Measurements from ENCODE around the gene CDH10. TPM values are rescaled to one million over a fixed set of nuclear protein-coding genes. Genes with fewer than 3 reads are reported as not detected.

CDH10 gene
- total and polyA plus RNA-seq, 5 donors from 2014 or later, result not detected

- peaks cover 4% of the 10 kb centered on the region for H3K27me3 Mint-ChIP-seq
- H3K9me3 Mint-ChIP-seq, result peaks cover 0 to 16% (median 9%) of the 10 kb centered on the region in 7 donors
- no peak for DNase-seq
- Histone ChIP-seq H3K4me1 (ENCODE audit: control insufficient read depth, insufficient read depth, low read length, poor library complexity, severe bottlenecking) (no peaks in the 10 kb centered on the region), H3K36me3 (ENCODE audit: control insufficient read depth, insufficient read depth, low read length) (no peaks in the 10 kb centered on the region), H3K27me3 (ENCODE audit: control insufficient read depth, insufficient read depth, low read length) (no peaks in the 10 kb centered on the region), H3K27ac (ENCODE audit: insufficient read depth, low read length, poor library complexity, severe bottlenecking) (no peak overlapping the region), H3K4me3 (ENCODE audit: low read depth, low read length) (no peak overlapping the region), H3K9me3 (ENCODE audit: control insufficient read depth in 2 of 2, low read length in 2 of 2) (peaks cover 0 to 6% of the 10 kb centered on the region in 2 experiments)
- no peak overlapping the region for H3K4me3 Mint-ChIP-seq
- no peaks in the 10 kb centered on the region for H3K4me1 Mint-ChIP-seq
- H3K27ac Mint-ChIP-seq, result no peak overlapping the region
- no peak for ATAC-seq (ENCODE audit: low read depth in 2 of 2)
- no peaks in the 10 kb centered on the region for H3K36me3 Mint-ChIP-seq
Measured at GRCh38 chr5:24602188-24602587, 42.6 kb downstream of the CDH10 start.

GRCh38 chr5:24598956-24599355 lies 45.8 kb downstream of the CDH10 start:
- Histone ChIP-seq H3K4me3 (ENCODE audit: low read depth, low read length) (no peak overlapping the region), H3K36me3 (ENCODE audit: control insufficient read depth, insufficient read depth, low read length) (no peaks in the 10 kb centered on the region), H3K9me3 (ENCODE audit: control insufficient read depth in 2 of 2, low read length in 2 of 2) (peaks cover 0 to 4% of the 10 kb centered on the region in 2 experiments), H3K27ac (ENCODE audit: insufficient read depth, low read length, poor library complexity, severe bottlenecking) (no peak overlapping the region), H3K27me3 (ENCODE audit: control insufficient read depth, insufficient read depth, low read length) (no peaks in the 10 kb centered on the region), H3K4me1 (ENCODE audit: control insufficient read depth, insufficient read depth, low read length, poor library complexity, severe bottlenecking) (no peaks in the 10 kb centered on the region)
- H3K4me3 Mint-ChIP-seq, result no peak overlapping the region
- ATAC-seq (ENCODE audit: low read depth in 2 of 2), result no peak
- H3K27me3 Mint-ChIP-seq, result no peaks in the 10 kb centered on the region
- no peaks in the 10 kb centered on the region for H3K4me1 Mint-ChIP-seq
- no peak for DNase-seq
- H3K36me3 Mint-ChIP-seq, result no peaks in the 10 kb centered on the region
- H3K27ac Mint-ChIP-seq, result no peak overlapping the region
- peaks cover 0 to 16% (median 6%) of the 10 kb centered on the region in 7 donors for H3K9me3 Mint-ChIP-seq

- Mint-ChIP-seq H3K4me1 (no peaks in the 10 kb centered on the region), H3K27me3 (no peaks in the 10 kb centered on the region), H3K4me3 (no peak overlapping the region), H3K27ac (no peak overlapping the region), H3K36me3 (no peaks in the 10 kb centered on the region), H3K9me3 (peaks cover 0 to 9% (median 4%) of the 10 kb centered on the region in 7 donors)
- Histone ChIP-seq H3K4me1 (ENCODE audit: control insufficient read depth, insufficient read depth, low read length, poor library complexity, severe bottlenecking) (no peaks in the 10 kb centered on the region), H3K27ac (ENCODE audit: insufficient read depth, low read length, poor library complexity, severe bottlenecking) (no peak overlapping the region), H3K9me3 (ENCODE audit: control insufficient read depth in 2 of 2, low read length in 2 of 2) (peaks cover 0 to 2% of the 10 kb centered on the region in 2 experiments), H3K4me3 (ENCODE audit: low read depth, low read length) (no peak overlapping the region), H3K27me3 (ENCODE audit: control insufficient read depth, insufficient read depth, low read length) (no peaks in the 10 kb centered on the region), H3K36me3 (ENCODE audit: control insufficient read depth, insufficient read depth, low read length) (no peaks in the 10 kb centered on the region)
- no peak for ATAC-seq (ENCODE audit: low read depth in 2 of 2)
- no peak for DNase-seq
Measured at GRCh38 chr5:24595329-24595728, 49.4 kb downstream of the CDH10 start.

GRCh38 chr5:24591426-24591825 lies 53.4 kb downstream of the CDH10 start:
- Histone ChIP-seq H3K36me3 (ENCODE audit: control insufficient read depth, insufficient read depth, low read length) (no peaks in the 10 kb centered on the region), H3K4me1 (ENCODE audit: control insufficient read depth, insufficient read depth, low read length, poor library complexity, severe bottlenecking) (no peaks in the 10 kb centered on the region), H3K9me3 (ENCODE audit: control insufficient read depth in 2 of 2, low read length in 2 of 2) (no peaks in the 10 kb centered on the region), H3K27ac (ENCODE audit: insufficient read depth, low read length, poor library complexity, severe bottlenecking) (no peak overlapping the region), H3K4me3 (ENCODE audit: low read depth, low read length) (no peak overlapping the region), H3K27me3 (ENCODE audit: control insufficient read depth, insufficient read depth, low read length) (no peaks in the 10 kb centered on the region)
- Mint-ChIP-seq H3K36me3 (no peaks in the 10 kb centered on the region), H3K27ac (no peak overlapping the region), H3K4me1 (no peaks in the 10 kb centered on the region), H3K27me3 (no peaks in the 10 kb centered on the region), H3K4me3 (no peak overlapping the region), H3K9me3 (peaks cover 0 to 10% (median 3%) of the 10 kb centered on the region in 7 donors)
- no peak for DNase-seq
- no peak for ATAC-seq (ENCODE audit: low read depth in 2 of 2)

- H3K27ac ChIP-seq (ENCODE audit: insufficient read depth, low read length, poor library complexity, severe bottlenecking), result no peak overlapping the region
- no peaks in the 10 kb centered on the region for H3K27me3 ChIP-seq (ENCODE audit: control insufficient read depth, insufficient read depth, low read length)
- Mint-ChIP-seq H3K4me1 (no peaks in the 10 kb centered on the region), H3K36me3 (no peaks in the 10 kb centered on the region), H3K4me3 (no peak overlapping the region), H3K9me3 (peaks cover 0 to 14% (median 8%) of the 10 kb centered on the region in 7 donors), H3K27me3 (no peaks in the 10 kb centered on the region), H3K27ac (no peak overlapping the region)
- H3K36me3 ChIP-seq (ENCODE audit: control insufficient read depth, insufficient read depth, low read length), result no peaks in the 10 kb centered on the region
- H3K4me1 ChIP-seq (ENCODE audit: control insufficient read depth, insufficient read depth, low read length, poor library complexity, severe bottlenecking), result no peaks in the 10 kb centered on the region
- no peak overlapping the region for H3K4me3 ChIP-seq (ENCODE audit: low read depth, low read length)
- no peak for DNase-seq
- ATAC-seq (ENCODE audit: low read depth in 2 of 2), result no peak
- no peaks in the 10 kb centered on the region for H3K9me3 ChIP-seq (ENCODE audit: control insufficient read depth in 2 of 2, low read length in 2 of 2)
Measured at GRCh38 chr5:24589566-24589965, 55.2 kb downstream of the CDH10 start.

GRCh38 chr5:24585751-24586150 lies 59.0 kb downstream of the CDH10 start:
- no peaks in the 10 kb centered on the region for H3K36me3 ChIP-seq (ENCODE audit: control insufficient read depth, insufficient read depth, low read length)
- H3K27ac Mint-ChIP-seq, result no peak overlapping the region
- peaks cover 0 to 20% (median 7%) of the 10 kb centered on the region in 7 donors for H3K9me3 Mint-ChIP-seq
- H3K4me3 ChIP-seq (ENCODE audit: low read depth, low read length), result no peak overlapping the region
- no peak overlapping the region for H3K27ac ChIP-seq (ENCODE audit: insufficient read depth, low read length, poor library complexity, severe bottlenecking)
- DNase-seq (no peak), ATAC-seq (ENCODE audit: low read depth in 2 of 2) (no peak)
- no peaks in the 10 kb centered on the region for H3K27me3 Mint-ChIP-seq
- H3K4me1 ChIP-seq (ENCODE audit: control insufficient read depth, insufficient read depth, low read length, poor library complexity, severe bottlenecking), result no peaks in the 10 kb centered on the region
- no peaks in the 10 kb centered on the region for H3K4me1 Mint-ChIP-seq
- H3K36me3 Mint-ChIP-seq, result no peaks in the 10 kb centered on the region
- no peak overlapping the region for H3K4me3 Mint-ChIP-seq
- no peaks in the 10 kb centered on the region for H3K27me3 ChIP-seq (ENCODE audit: control insufficient read depth, insufficient read depth, low read length)
- H3K9me3 ChIP-seq (ENCODE audit: control insufficient read depth in 2 of 2, low read length in 2 of 2), result peaks cover 1 to 7% of the 10 kb centered on the region in 2 experiments

- Histone ChIP-seq H3K4me3 (ENCODE audit: low read depth, low read length) (no peak overlapping the region), H3K9me3 (ENCODE audit: control insufficient read depth in 2 of 2, low read length in 2 of 2) (peaks cover 0 to 4% of the 10 kb centered on the region in 2 experiments), H3K27ac (ENCODE audit: insufficient read depth, low read length, poor library complexity, severe bottlenecking) (no peak overlapping the region), H3K27me3 (ENCODE audit: control insufficient read depth, insufficient read depth, low read length) (no peaks in the 10 kb centered on the region), H3K36me3 (ENCODE audit: control insufficient read depth, insufficient read depth, low read length) (no peaks in the 10 kb centered on the region), H3K4me1 (ENCODE audit: control insufficient read depth, insufficient read depth, low read length, poor library complexity, severe bottlenecking) (no peaks in the 10 kb centered on the region)
- Mint-ChIP-seq H3K27me3 (no peaks in the 10 kb centered on the region), H3K4me3 (no peak overlapping the region), H3K27ac (no peak overlapping the region), H3K36me3 (no peaks in the 10 kb centered on the region), H3K4me1 (no peaks in the 10 kb centered on the region), H3K9me3 (peaks cover 0 to 14% (median 6%) of the 10 kb centered on the region in 7 donors)
- DNase-seq (no peak), ATAC-seq (ENCODE audit: low read depth in 2 of 2) (no peak)
Measured at GRCh38 chr5:24571302-24571701, 73.5 kb downstream of the CDH10 start.

- Mint-ChIP-seq H3K27ac (peak overlapping the region in 1 of 3 donors; percentile 21), H3K4me3 (no peak overlapping the region), H3K27me3 (no peaks in the 10 kb centered on the region), H3K36me3 (no peaks in the 10 kb centered on the region), H3K4me1 (no peaks in the 10 kb centered on the region), H3K9me3 (peaks cover 3 to 21% (median 4%) of the 10 kb centered on the region in 7 donors)
- H3K4me1 ChIP-seq (ENCODE audit: control insufficient read depth, insufficient read depth, low read length, poor library complexity, severe bottlenecking), result no peaks in the 10 kb centered on the region
- no peaks in the 10 kb centered on the region for H3K36me3 ChIP-seq (ENCODE audit: control insufficient read depth, insufficient read depth, low read length)
- ATAC-seq (ENCODE audit: low read depth in 2 of 2) (no peak), DNase-seq (no peak)
- H3K4me3 ChIP-seq (ENCODE audit: low read depth, low read length), result no peak overlapping the region
- no peaks in the 10 kb centered on the region for H3K27me3 ChIP-seq (ENCODE audit: control insufficient read depth, insufficient read depth, low read length)
- H3K9me3 ChIP-seq (ENCODE audit: control insufficient read depth in 2 of 2, low read length in 2 of 2), result peaks cover 0 to 6% of the 10 kb centered on the region in 2 experiments
- H3K27ac ChIP-seq (ENCODE audit: insufficient read depth, low read length, poor library complexity, severe bottlenecking), result no peak overlapping the region
Measured at GRCh38 chr5:24566933-24567332, 77.8 kb downstream of the CDH10 start.
